Nephron (organoid): ENCODE measurements around the gene KDF1.

Experiments used
- H3K27ac Mint-ChIP-seq, 3 experiments: 2 replicates each; pipeline ENCODE4 v1.8.0; 2020; ENCODE audit warnings: mixed read lengths in 3 of 3, mild to moderate bottlenecking in 2 of 3, moderate library complexity in 1 of 3
- H3K27me3 Mint-ChIP-seq: 2 replicates; pipeline ENCODE4 v1.8.0; 2021; ENCODE audit warnings: low read depth, mild to moderate bottlenecking, moderate library complexity, mixed read lengths
- H3K36me3 Mint-ChIP-seq: 2 replicates; pipeline ENCODE4 v1.8.0; 2020; ENCODE audit warnings: low read depth, mixed read lengths
- H3K4me1 Mint-ChIP-seq: 2 replicates; pipeline ENCODE4 v1.8.0; 2020; ENCODE audit warnings: mixed read lengths
- H3K4me3 Mint-ChIP-seq, 3 experiments: 2 replicates each; pipeline ENCODE4 v1.8.0; 2020; ENCODE audit warnings: mild to moderate bottlenecking in 3 of 3, mixed read lengths in 3 of 3, moderate library complexity in 2 of 3
- H3K9me3 Mint-ChIP-seq: 2 replicates; pipeline ENCODE4 v1.8.0; 2020; ENCODE audit warnings: mixed read lengths
- TF ChIP-seq, protein P1 (sequence below), 3 experiments: fragments of 200-600 bp; sonication (generic); IDR thresholded peaks; one replicate each; pipeline ENCODE4 v1.5.0; 2021; ENCODE audit warnings: antibody characterized with exemption in 3 of 3; ENCODE audit not compliant: unreplicated experiment in 3 of 3

KDF1 gene

DNA sequence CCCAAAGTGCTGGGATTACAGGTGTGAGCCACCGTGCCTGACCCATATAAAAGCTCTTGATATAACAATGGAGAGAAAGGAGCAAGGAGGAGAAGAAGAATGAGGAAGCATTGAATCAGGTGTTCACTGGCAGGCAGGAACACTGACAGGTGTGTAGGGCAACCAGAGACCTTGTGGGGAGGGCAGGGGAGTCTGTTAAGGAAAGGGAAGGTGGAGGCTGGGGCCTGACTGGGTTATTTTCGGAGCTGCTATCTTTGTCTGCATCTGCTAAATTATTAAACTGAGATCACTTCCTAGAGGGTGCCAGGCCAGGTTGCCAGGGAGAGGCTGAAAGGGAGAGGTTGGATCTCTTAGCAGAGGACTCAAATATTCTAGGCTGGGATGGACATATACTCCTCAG lies 26.4 kb upstream of the KDF1 start:
- TF ChIP-seq, protein P1, sequence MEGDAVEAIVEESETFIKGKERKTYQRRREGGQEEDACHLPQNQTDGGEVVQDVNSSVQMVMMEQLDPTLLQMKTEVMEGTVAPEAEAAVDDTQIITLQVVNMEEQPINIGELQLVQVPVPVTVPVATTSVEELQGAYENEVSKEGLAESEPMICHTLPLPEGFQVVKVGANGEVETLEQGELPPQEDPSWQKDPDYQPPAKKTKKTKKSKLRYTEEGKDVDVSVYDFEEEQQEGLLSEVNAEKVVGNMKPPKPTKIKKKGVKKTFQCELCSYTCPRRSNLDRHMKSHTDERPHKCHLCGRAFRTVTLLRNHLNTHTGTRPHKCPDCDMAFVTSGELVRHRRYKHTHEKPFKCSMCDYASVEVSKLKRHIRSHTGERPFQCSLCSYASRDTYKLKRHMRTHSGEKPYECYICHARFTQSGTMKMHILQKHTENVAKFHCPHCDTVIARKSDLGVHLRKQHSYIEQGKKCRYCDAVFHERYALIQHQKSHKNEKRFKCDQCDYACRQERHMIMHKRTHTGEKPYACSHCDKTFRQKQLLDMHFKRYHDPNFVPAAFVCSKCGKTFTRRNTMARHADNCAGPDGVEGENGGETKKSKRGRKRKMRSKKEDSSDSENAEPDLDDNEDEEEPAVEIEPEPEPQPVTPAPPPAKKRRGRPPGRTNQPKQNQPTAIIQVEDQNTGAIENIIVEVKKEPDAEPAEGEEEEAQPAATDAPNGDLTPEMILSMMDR (IDR thresholded peaks at IDR 0.05; ENCODE audit: unreplicated experiment in 3 of 3): no peak
- H3K27me3 Mint-ChIP-seq: peaks cover 60% of the 10 kb centered on the region
- H3K4me3 Mint-ChIP-seq: no peak overlapping the region
- no peaks in the 10 kb centered on the region for H3K9me3 Mint-ChIP-seq
- peaks cover 1% of the 10 kb centered on the region for H3K4me1 Mint-ChIP-seq
- H3K36me3 Mint-ChIP-seq: no peaks in the 10 kb centered on the region
- H3K27ac Mint-ChIP-seq: no peak overlapping the region

DNA sequence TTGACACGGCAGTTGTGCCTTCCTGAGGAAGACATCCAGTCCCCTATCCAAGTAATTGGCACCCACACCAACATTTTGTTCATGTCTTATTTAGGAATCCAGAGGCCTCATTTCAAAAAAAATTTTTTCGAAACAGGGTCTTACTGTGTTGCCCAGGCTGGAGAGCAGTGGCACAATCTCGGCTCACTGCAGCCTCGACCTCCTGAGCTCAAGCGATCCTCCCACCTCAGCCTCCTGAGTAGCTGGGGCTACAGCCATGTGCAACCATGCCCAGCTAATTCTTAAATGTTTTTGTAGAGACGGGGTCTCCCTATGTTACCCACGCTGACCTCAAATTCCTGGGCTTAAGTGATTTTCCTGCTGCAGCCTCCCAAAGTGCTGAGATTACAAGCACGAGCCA lies 24.0 kb upstream of the KDF1 start:
- Mint-ChIP-seq H3K9me3 (no peaks in the 10 kb centered on the region), H3K4me1 (no peaks in the 10 kb centered on the region), H3K27ac (no peak overlapping the region), H3K36me3 (no peaks in the 10 kb centered on the region), H3K27me3 (peaks cover 41% of the 10 kb centered on the region), H3K4me3 (no peak overlapping the region)
- TF ChIP-seq, protein P1 (IDR thresholded peaks at IDR 0.05; ENCODE audit: unreplicated experiment in 3 of 3): no peak

DNA sequence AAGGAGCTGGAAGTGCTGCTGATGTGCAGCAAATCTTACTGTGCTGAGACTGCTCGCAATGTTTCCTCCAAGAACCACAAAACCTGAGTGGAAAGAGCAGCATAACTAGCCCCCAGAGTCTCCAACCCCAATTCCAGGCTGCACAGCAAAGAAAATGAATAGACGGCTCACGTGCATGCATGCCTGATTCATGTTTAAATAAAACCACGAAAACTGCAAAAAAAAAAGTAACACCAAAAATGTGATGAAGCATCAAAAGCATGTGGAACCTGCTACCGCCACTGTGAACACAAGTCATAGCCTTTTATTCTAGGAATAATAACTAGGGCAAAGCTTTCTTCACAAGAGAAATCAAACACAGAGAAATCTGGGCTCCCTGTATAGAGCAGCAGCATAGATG lies 23.6 kb upstream of the KDF1 start:
- no peaks in the 10 kb centered on the region for H3K36me3 Mint-ChIP-seq
- no peak overlapping the region for H3K27ac Mint-ChIP-seq
- no peaks in the 10 kb centered on the region for H3K4me1 Mint-ChIP-seq
- TF ChIP-seq, protein P1 (IDR thresholded peaks at IDR 0.05; ENCODE audit: unreplicated experiment in 3 of 3): no peak
- no peaks in the 10 kb centered on the region for H3K9me3 Mint-ChIP-seq
- H3K27me3 Mint-ChIP-seq: peaks cover 39% of the 10 kb centered on the region
- H3K4me3 Mint-ChIP-seq: no peak overlapping the region

DNA sequence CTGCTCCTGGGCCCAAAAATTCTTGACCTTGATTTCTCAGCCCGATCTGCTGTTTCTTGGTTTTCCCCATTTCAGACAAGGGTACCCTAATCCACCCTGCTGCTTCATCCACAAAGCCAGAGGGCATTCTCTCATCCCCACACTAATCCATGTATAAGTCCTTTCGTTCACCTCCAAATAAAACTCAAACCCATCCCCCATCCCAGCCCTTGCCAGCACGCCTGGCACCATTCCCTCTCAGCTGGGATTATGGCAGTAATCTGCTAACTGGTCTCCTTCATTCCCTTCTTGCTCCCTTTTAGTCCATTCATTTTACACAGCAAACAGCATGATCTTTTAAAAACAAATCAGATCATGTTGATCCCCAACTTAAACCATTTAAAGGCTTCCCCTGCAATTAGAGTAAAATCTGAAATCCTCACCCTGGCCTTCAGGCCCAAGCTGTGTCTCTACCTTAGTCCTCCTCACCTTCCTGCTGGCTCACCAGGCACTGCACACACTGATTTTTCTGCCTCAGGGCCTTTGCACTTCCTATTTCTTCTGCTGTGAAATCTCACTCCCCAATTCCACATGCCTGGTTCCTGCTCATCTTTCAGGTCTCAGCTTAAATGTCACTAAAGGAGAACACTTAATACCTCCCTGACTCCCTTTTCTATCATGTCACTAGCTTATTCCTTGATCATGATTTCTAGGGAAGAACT lies 21.0 kb upstream of the KDF1 start:
- no peaks in the 10 kb centered on the region for H3K9me3 Mint-ChIP-seq
- H3K27ac Mint-ChIP-seq: no peak overlapping the region
- peaks cover 28% of the 10 kb centered on the region for H3K27me3 Mint-ChIP-seq
- no peak overlapping the region for H3K4me3 Mint-ChIP-seq
- TF ChIP-seq, protein P1 (IDR thresholded peaks at IDR 0.05; ENCODE audit: unreplicated experiment in 3 of 3): no peak
- no peaks in the 10 kb centered on the region for H3K4me1 Mint-ChIP-seq
- no peaks in the 10 kb centered on the region for H3K36me3 Mint-ChIP-seq

DNA sequence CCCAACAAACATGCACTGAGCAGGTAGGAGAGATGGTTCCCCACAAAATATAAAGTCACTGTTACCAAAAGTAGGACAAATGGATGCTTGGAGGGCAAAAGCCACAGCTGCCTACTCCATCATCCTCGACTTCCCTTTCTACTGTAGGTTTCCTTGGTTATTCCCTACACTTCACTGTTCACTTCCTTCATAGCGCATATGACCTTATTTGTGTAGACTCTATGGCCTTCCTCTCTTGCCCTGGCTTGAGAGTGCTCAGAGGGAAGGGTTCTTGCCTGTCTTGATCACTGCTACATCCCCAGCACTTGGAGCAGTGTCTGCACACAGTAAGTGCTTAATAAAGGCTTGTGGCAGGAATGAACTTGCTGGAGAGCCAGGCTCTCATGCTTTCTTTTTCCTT lies 18.6 kb upstream of the KDF1 start:
- Mint-ChIP-seq H3K4me1 (no peaks in the 10 kb centered on the region), H3K27ac (no peak overlapping the region), H3K9me3 (no peaks in the 10 kb centered on the region), H3K36me3 (no peaks in the 10 kb centered on the region), H3K4me3 (no peak overlapping the region), H3K27me3 (peaks cover 15% of the 10 kb centered on the region)
- TF ChIP-seq, protein P1 (IDR thresholded peaks at IDR 0.05; ENCODE audit: unreplicated experiment in 3 of 3): no peak
